ENCODE measurements around the gene ANKRD2. TPM values are rescaled to one million over a fixed set of nuclear protein-coding genes. Genes with fewer than 3 reads are reported as not detected.
"Not testable (repeated sequence)": the region's sequence is repeated elsewhere in the genome, so short reads cannot be mapped to it uniquely, and the experiment has no call there.

ANKRD2 gene
- total RNA-seq, 1 donor from 2014 or later = not detected

- H3K9me3 ChIP-seq = no peaks in the 10 kb centered on the region
- DNase-seq (ENCODE audit: low spot score in 2 of 2) = no peak
- H3K27me3 ChIP-seq = no peaks in the 10 kb centered on the region
- H3K27ac ChIP-seq = peak overlapping the region; percentile 63 to 76
- intact Hi-C loops (cut with DNase I) = loop anchor here (1.0 kb wide), 1 partner anchor 18 kb away; no protein-coding TSS in a partner anchor
- H3K36me3 ChIP-seq = peaks cover 9 to 10% of the 10 kb centered on the region in 2 donors
- TF ChIP-seq CTCF (IDR thresholded peaks at IDR 0.05) = no peak
- peaks cover 10 to 14% of the 10 kb centered on the region in 2 donors for H3K4me1 ChIP-seq
- H3K4me3 ChIP-seq = no peak overlapping the region
Observed at GRCh38 chr10:97575127-97575668, 2.6 kb downstream of the ANKRD2 start.

- peak overlapping the region in 1 of 2 donors; percentile 76 for H3K27ac ChIP-seq
- H3K27me3 ChIP-seq = not testable (repeated sequence)
Observed at GRCh38 chr10:97576487-97576886, 3.9 kb downstream of the ANKRD2 start.

GRCh38 chr10:97577701-97578100, 5.1 kb downstream of the ANKRD2 start:
- no peak for DNase-seq (ENCODE audit: low spot score in 2 of 2)
- no peaks in the 10 kb centered on the region for H3K36me3 ChIP-seq
- no peak overlapping the region for H3K4me3 ChIP-seq
- no peaks in the 10 kb centered on the region for H3K9me3 ChIP-seq
- H3K27me3 ChIP-seq = no peaks in the 10 kb centered on the region
- TF ChIP-seq CTCF (IDR thresholded peaks at IDR 0.05) = no peak
- H3K4me1 ChIP-seq = peaks cover 3 to 8% of the 10 kb centered on the region in 2 donors
- H3K27ac ChIP-seq = no peak overlapping the region
- intact Hi-C loops (cut with DNase I) = no loop called here

More at GRCh38 chr10:97576487-97576886, 3.9 kb downstream of the ANKRD2 start:
- H3K4me3 ChIP-seq; DNase-seq (ENCODE audit: low spot score in 2 of 2); H3K36me3 ChIP-seq; intact Hi-C loops (cut with DNase I); H3K9me3 ChIP-seq: not testable (repeated sequence)
- H3K4me1 ChIP-seq = peaks cover 10 to 14% of the 10 kb centered on the region in 2 donors

- no peak for TF ChIP-seq CTCF (IDR thresholded peaks at IDR 0.05)
- H3K4me3 ChIP-seq = no peak overlapping the region
- DNase-seq (ENCODE audit: low spot score in 2 of 2) = no peak
Observed at GRCh38 chr10:97578171-97578844, 5.7 kb downstream of the ANKRD2 start.

GRCh38 chr10:97580421-97581367, 8.1 kb downstream of the ANKRD2 start:
- no peak for DNase-seq (ENCODE audit: low spot score in 2 of 2)
- Histone ChIP-seq H3K4me3 (no peak overlapping the region), H3K4me1 (peaks cover 3 to 12% of the 10 kb centered on the region in 2 donors), H3K36me3 (no peaks in the 10 kb centered on the region), H3K9me3 (no peaks in the 10 kb centered on the region), H3K27me3 (no peaks in the 10 kb centered on the region), H3K27ac (no peak overlapping the region)
- TF ChIP-seq CTCF (IDR thresholded peaks at IDR 0.05) = no peak
- intact Hi-C loops (cut with DNase I) = no loop called here

More at GRCh38 chr10:97578171-97578844, 5.7 kb downstream of the ANKRD2 start:
- no peak overlapping the region for H3K27ac ChIP-seq
- H3K4me1 ChIP-seq = peaks cover 0 to 7% of the 10 kb centered on the region in 2 donors
- H3K36me3 ChIP-seq = no peaks in the 10 kb centered on the region
- no peaks in the 10 kb centered on the region for H3K9me3 ChIP-seq
- intact Hi-C loops (cut with DNase I) = no loop called here
- H3K27me3 ChIP-seq = no peaks in the 10 kb centered on the region

Measured in ascending aorta (tissue), 2 donors.